GM23338 (cell line): ENCODE results near the gene KCNIP1.

Source experiments
- CREB1 ChIP-seq: fragments of 250-450 bp; sonication (Bioruptor Pico); IDR thresholded peaks from 2 replicates; pipeline ENCODE4 v1.5.0; 2020; ENCODE audit warnings: low read depth, mild to moderate bottlenecking, moderate library complexity
- EZH2 ChIP-seq: fragments of 200-600 bp; sonication (generic); IDR thresholded peaks from one replicate; pipeline ENCODE4 v1.8.0; 2017; ENCODE audit warnings: antibody characterized with exemption, mild to moderate bottlenecking, low read depth; ENCODE audit not compliant: unreplicated experiment
- EZH2phosphoT487 ChIP-seq: fragments of 200-600 bp; sonication (generic); IDR thresholded peaks from one replicate; pipeline ENCODE4 v1.8.1; 2018; ENCODE audit warnings: antibody characterized with exemption; ENCODE audit not compliant: unreplicated experiment
- JUNB ChIP-seq: IDR thresholded peaks from one replicate; pipeline ENCODE4 v1.6.1; 2016; ENCODE audit warnings: antibody characterized with exemption; ENCODE audit not compliant: unreplicated experiment
- POLR2AphosphoS5 ChIP-seq: IDR thresholded peaks from 2 replicates; pipeline ENCODE4 v1.6.1; 2016; ENCODE audit warnings: antibody characterized with exemption, low read depth
- STAT1 ChIP-seq: IDR thresholded peaks from one replicate; pipeline ENCODE4 v1.6.1; 2016; ENCODE audit warnings: antibody characterized with exemption; ENCODE audit not compliant: unreplicated experiment
- ZNF331 ChIP-seq: fragments of 250-450 bp; sonication (Bioruptor Pico); IDR thresholded peaks from 2 replicates; pipeline ENCODE4 v1.5.0; 2020; ENCODE audit warnings: low read depth, mild to moderate bottlenecking, moderate library complexity
- ZNF462 ChIP-seq: fragments of 250-450 bp; sonication (Bioruptor Pico); IDR thresholded peaks from 2 replicates; pipeline ENCODE4 v1.5.0; 2020; ENCODE audit warnings: mild to moderate bottlenecking, moderate library complexity
- TF ChIP-seq, protein P1 (sequence below), 2 experiments: fragments of 200-600 bp in 1 of 2; sonication (generic) in 1 of 2; conservative IDR thresholded peaks; 2 replicates each; pipeline versions ENCODE4 v1.5.1 to v1.6.1; 2016 to 2017; ENCODE audit warnings: antibody characterized with exemption in 2 of 2, low read depth in 2 of 2, mild to moderate bottlenecking in 2 of 2, moderate library complexity in 1 of 2
- TF ChIP-seq, protein P2 (sequence below): IDR thresholded peaks from one replicate; pipeline ENCODE4 v1.6.1; 2018; ENCODE audit warnings: antibody characterized with exemption; ENCODE audit not compliant: unreplicated experiment

- TF ChIP-seq, protein P1, sequence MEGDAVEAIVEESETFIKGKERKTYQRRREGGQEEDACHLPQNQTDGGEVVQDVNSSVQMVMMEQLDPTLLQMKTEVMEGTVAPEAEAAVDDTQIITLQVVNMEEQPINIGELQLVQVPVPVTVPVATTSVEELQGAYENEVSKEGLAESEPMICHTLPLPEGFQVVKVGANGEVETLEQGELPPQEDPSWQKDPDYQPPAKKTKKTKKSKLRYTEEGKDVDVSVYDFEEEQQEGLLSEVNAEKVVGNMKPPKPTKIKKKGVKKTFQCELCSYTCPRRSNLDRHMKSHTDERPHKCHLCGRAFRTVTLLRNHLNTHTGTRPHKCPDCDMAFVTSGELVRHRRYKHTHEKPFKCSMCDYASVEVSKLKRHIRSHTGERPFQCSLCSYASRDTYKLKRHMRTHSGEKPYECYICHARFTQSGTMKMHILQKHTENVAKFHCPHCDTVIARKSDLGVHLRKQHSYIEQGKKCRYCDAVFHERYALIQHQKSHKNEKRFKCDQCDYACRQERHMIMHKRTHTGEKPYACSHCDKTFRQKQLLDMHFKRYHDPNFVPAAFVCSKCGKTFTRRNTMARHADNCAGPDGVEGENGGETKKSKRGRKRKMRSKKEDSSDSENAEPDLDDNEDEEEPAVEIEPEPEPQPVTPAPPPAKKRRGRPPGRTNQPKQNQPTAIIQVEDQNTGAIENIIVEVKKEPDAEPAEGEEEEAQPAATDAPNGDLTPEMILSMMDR (conservative IDR thresholded peaks at IDR 0.05; ENCODE audit: low read depth in 2 of 2): no peak
- TF ChIP-seq POLR2AphosphoS5 (0 out of 2 replicates have a peak, but pooled peaks have one; percentile 22), ZNF462 (CRISPR knock-in tag) (no peak), EZH2 (no peak), ZNF331 (no peak), CREB1 (CRISPR knock-in tag) (no peak), EZH2phosphoT487 (no peak), JUNB (no peak), STAT1 (no peak)
- TF ChIP-seq, protein P2, sequence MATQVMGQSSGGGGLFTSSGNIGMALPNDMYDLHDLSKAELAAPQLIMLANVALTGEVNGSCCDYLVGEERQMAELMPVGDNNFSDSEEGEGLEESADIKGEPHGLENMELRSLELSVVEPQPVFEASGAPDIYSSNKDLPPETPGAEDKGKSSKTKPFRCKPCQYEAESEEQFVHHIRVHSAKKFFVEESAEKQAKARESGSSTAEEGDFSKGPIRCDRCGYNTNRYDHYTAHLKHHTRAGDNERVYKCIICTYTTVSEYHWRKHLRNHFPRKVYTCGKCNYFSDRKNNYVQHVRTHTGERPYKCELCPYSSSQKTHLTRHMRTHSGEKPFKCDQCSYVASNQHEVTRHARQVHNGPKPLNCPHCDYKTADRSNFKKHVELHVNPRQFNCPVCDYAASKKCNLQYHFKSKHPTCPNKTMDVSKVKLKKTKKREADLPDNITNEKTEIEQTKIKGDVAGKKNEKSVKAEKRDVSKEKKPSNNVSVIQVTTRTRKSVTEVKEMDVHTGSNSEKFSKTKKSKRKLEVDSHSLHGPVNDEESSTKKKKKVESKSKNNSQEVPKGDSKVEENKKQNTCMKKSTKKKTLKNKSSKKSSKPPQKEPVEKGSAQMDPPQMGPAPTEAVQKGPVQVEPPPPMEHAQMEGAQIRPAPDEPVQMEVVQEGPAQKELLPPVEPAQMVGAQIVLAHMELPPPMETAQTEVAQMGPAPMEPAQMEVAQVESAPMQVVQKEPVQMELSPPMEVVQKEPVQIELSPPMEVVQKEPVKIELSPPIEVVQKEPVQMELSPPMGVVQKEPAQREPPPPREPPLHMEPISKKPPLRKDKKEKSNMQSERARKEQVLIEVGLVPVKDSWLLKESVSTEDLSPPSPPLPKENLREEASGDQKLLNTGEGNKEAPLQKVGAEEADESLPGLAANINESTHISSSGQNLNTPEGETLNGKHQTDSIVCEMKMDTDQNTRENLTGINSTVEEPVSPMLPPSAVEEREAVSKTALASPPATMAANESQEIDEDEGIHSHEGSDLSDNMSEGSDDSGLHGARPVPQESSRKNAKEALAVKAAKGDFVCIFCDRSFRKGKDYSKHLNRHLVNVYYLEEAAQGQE: no peak
Measured at GRCh38 chr5:170760113-170760512, 256.3 kb downstream of the KCNIP1 start.
